Measurements from ENCODE around the gene SOX8.

The SOX8 gene

GRCh38 chr16:993731-994130 is 12.2 kb downstream of the SOX8 start:
- H3K4me3 ChIP-seq (ENCODE audit: low read depth, low read length), result no peak overlapping the region
- TF ChIP-seq CTCF (IDR thresholded peaks at IDR 0.05; ENCODE audit: borderline replicate concordance, insufficient read depth, low read depth, low read length), result no peak

DNA sequence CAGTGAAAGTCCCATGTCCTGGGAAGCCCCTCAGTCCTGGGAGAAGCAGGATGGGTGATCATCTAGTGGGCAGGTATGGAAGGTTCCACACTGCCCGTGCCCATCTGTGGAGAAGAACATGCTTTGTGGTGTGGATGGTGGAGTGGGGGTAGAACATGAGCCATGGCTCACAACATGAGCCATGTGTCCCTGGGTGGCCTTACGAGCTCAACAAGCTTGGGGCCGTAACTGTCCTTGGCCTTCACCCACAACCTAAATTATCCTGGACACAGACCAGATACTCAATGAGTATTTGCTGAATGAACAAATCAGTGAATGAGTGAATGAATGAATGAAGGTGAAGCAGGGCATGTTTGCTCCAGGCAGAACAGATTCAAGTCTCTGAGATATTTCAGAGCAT is 13.5 kb downstream of the SOX8 start:
- H3K4me3 ChIP-seq (ENCODE audit: low read depth, low read length), result no peak overlapping the region
- no peak for TF ChIP-seq CTCF (IDR thresholded peaks at IDR 0.05; ENCODE audit: borderline replicate concordance, insufficient read depth, low read depth, low read length)

DNA sequence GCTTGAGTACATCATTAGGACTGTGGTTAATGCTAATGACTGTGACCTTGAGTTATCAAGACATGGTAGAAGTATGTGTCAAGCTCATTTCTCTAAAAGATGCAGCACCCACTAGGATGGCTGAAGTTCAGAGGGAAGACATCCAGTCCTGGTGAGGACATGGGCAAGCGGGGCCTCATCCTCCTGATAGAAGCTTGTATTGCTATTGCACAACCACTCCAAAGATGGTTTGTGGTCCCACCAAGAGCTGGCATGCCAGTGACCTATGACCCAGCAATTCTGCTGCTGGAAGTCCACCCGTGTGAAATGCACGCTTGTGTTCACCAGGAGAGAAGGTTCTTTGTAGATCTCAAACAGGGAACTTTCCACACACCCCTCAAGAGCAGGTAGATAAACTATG is 14.2 kb downstream of the SOX8 start:
- no peak for TF ChIP-seq CTCF (IDR thresholded peaks at IDR 0.05; ENCODE audit: borderline replicate concordance, insufficient read depth, low read depth, low read length)
- H3K4me3 ChIP-seq (ENCODE audit: low read depth, low read length), result no peak overlapping the region

DNA sequence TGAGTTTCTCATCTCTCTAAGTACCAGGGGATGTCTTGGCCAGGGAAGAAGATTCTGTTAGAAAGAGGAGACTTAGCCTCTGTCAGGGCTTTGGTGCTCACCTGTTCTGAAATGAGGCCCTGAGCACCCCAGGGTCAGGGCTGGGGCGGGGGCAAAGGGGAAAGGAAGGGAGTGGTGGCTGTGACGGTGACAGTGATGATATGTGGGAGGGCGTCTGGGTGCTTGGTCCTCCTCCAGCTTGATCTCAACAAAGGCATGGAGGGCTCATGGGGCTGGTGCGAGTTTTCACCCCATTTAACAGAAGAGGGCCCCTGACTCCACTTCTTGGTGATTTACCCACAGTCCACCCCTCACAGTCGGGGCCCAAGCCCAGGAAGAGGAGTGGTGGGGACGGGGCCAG is 15.1 kb downstream of the SOX8 start:
- H3K4me3 ChIP-seq (ENCODE audit: low read depth, low read length), result no peak overlapping the region
- TF ChIP-seq CTCF (IDR thresholded peaks at IDR 0.05; ENCODE audit: borderline replicate concordance, insufficient read depth, low read depth, low read length), result no peak

GRCh38 chr16:997440-998051 is 16.0 kb downstream of the SOX8 start:
- TF ChIP-seq CTCF (IDR thresholded peaks at IDR 0.05; ENCODE audit: borderline replicate concordance, insufficient read depth, low read depth, low read length), result no peak
- no peak overlapping the region for H3K4me3 ChIP-seq (ENCODE audit: low read depth, low read length)

DNA sequence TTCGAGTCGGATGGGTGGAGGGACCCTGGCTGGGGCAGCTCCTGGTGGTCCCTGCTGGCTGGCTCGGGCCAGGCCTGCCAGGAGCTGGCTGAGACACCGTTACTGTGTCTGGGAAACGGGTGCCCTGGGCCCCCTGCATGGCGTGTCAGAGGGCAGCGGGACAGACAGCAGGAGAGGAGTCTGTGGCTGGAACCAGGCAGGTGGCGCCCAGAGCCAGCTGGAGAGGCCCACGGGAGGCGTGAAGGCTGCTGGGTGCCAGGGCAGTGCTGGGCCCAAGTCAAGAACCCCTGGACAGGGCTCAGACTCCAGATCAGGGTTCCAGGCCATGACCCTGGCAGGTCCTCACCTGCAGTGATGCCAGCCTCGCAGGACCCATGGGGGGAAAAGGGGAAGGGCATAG is 16.6 kb downstream of the SOX8 start:
- no peak overlapping the region for H3K4me3 ChIP-seq (ENCODE audit: low read depth, low read length)
- no peak for TF ChIP-seq CTCF (IDR thresholded peaks at IDR 0.05; ENCODE audit: borderline replicate concordance, insufficient read depth, low read depth, low read length)

- TF ChIP-seq CTCF (IDR thresholded peaks at IDR 0.05; ENCODE audit: borderline replicate concordance, insufficient read depth, low read depth, low read length), result no peak
- H3K4me3 ChIP-seq (ENCODE audit: low read depth, low read length), result no peak overlapping the region
Measured at GRCh38 chr16:998615-999014, 17.0 kb downstream of the SOX8 start.

All from GM12875 (cell line).